Smooth muscle cell (in vitro differentiated cells): Measurements from ENCODE around the gene TLCD5. TPM values are rescaled to one million over a fixed set of nuclear protein-coding genes. Genes with fewer than 3 reads are reported as not detected.

Experiments
- DNase-seq: peaks from one replicate; lab custom pipeline; 2025; ENCODE audit not compliant: unreplicated experiment; lab: John Stamatoyannopoulos, UW
- H2AFZ ChIP-seq: fragments of 200-600 bp; sonication (generic); 2 replicates; pipeline ENCODE4 v1.6.0; 2016; ENCODE audit warnings: antibody characterized with exemption, low read depth, mild to moderate bottlenecking
- H3F3A ChIP-seq: fragments of 200-600 bp; sonication (generic); 2 replicates; pipeline ENCODE4 v1.6.0; 2017; ENCODE audit warnings: antibody characterized with exemption, low read depth
- H3K27ac ChIP-seq: fragments of 200-600 bp; sonication (generic); 2 replicates; pipeline ENCODE4 v1.5.1; 2016; ENCODE audit warnings: low read depth, mild to moderate bottlenecking
- H3K27me3 ChIP-seq: fragments of 200-600 bp; sonication (generic); 2 replicates; pipeline ENCODE4 v1.6.1; 2016; ENCODE audit warnings: low read depth, mild to moderate bottlenecking
- H3K36me3 ChIP-seq: fragments of 200-600 bp; sonication (generic); 2 replicates; pipeline ENCODE4 v1.5.1; 2016; ENCODE audit warnings: low read depth
- H3K4me1 ChIP-seq: fragments of 200-600 bp; sonication (generic); 2 replicates; pipeline ENCODE4 v1.5.1; 2016; ENCODE audit warnings: low read depth
- H3K4me2 ChIP-seq: fragments of 200-600 bp; sonication (generic); 2 replicates; pipeline ENCODE4 v1.6.0; 2016; ENCODE audit warnings: mild to moderate bottlenecking
- H3K4me3 ChIP-seq: fragments of 200-600 bp; sonication (generic); 2 replicates; pipeline ENCODE4 v1.5.1; 2016; ENCODE audit warnings: mild to moderate bottlenecking
- H3K79me2 ChIP-seq: fragments of 200-600 bp; sonication (generic); 2 replicates; pipeline ENCODE4 v1.6.0; 2016; ENCODE audit warnings: low read depth, mild to moderate bottlenecking
- H3K9ac ChIP-seq: fragments of 200-600 bp; sonication (generic); 2 replicates; pipeline ENCODE4 v1.6.0; 2016; ENCODE audit warnings: low read depth
- H3K9me3 ChIP-seq: fragments of 200-600 bp; sonication (generic); replicated peaks from 2 replicates; pipeline ENCODE4 v1.5.1; 2016; ENCODE audit warnings: low read depth
- H4K20me1 ChIP-seq: fragments of 200-600 bp; sonication (generic); 2 replicates; pipeline ENCODE4 v1.6.0; 2016; ENCODE audit warnings: low read depth
- WGBS: methylation state at CpG from one replicate; pipeline ENCODE4 v1.1.7; 2016; ENCODE audit warnings: low lambda C conversion rate; 5-methylcytosine and 5-hydroxymethylcytosine counted together
- polyA plus RNA-seq: library from polyadenylated mRNA; unstranded; fragments of >200 nt; fragmentation: Nextera tagmentation; extraction: Ambion mirVana; gene quantifications from 2 replicates; pipeline ENCODE4 v1.2.1, GENCODE V29; 2016
- small RNA-seq: library from RNA; depleted of rRNA; stranded (forward); fragments of <200 nt; gene quantifications from one replicate; pipeline ENCODE3, GENCODE V24; 2014
- total RNA-seq: library from RNA; depleted of rRNA; stranded (reverse); fragments of >200 nt; gene quantifications from 2 replicates; pipeline ENCODE4 v1.2.3, GENCODE V29; 2014
- TF ChIP-seq, protein P1 (sequence below): fragments of 200-600 bp; sonication (generic); IDR thresholded peaks from 2 replicates; pipeline ENCODE4 v1.5.1; 2017; ENCODE audit warnings: borderline replicate concordance, mild to moderate bottlenecking, antibody characterized with exemption; ENCODE audit not compliant: insufficient read depth, poor library complexity, severe bottlenecking

TLCD5 gene
- total and polyA plus RNA-seq, 2 experiments from 2014 or later = 6.0 to 6.6 TPM

DNA sequence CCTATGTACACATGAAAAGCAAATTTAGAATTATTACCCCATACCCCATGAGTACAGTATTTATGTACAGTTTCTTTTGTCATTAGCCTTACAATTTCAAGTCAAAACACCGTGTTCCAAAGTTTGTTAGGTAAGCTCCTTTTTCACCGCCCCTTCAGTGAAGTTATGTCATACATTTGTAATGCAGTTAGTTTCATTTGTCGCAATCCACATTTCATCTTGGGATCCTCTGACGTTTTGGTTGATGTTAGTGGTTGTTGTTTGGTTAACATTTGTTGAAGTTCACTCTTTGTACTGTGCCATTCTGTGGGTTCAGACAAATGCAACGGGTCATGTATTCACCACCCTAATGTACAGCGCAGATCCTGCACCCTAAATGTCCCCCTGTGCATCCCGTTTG lies 56.3 kb downstream of the TLCD5 start:
- H3K4me1 ChIP-seq = peaks cover 25% of the 10 kb centered on the region
- H4K20me1 ChIP-seq = peaks cover 60% of the 10 kb centered on the region
- H3K9ac ChIP-seq = no peak overlapping the region
- TF ChIP-seq, protein P1, sequence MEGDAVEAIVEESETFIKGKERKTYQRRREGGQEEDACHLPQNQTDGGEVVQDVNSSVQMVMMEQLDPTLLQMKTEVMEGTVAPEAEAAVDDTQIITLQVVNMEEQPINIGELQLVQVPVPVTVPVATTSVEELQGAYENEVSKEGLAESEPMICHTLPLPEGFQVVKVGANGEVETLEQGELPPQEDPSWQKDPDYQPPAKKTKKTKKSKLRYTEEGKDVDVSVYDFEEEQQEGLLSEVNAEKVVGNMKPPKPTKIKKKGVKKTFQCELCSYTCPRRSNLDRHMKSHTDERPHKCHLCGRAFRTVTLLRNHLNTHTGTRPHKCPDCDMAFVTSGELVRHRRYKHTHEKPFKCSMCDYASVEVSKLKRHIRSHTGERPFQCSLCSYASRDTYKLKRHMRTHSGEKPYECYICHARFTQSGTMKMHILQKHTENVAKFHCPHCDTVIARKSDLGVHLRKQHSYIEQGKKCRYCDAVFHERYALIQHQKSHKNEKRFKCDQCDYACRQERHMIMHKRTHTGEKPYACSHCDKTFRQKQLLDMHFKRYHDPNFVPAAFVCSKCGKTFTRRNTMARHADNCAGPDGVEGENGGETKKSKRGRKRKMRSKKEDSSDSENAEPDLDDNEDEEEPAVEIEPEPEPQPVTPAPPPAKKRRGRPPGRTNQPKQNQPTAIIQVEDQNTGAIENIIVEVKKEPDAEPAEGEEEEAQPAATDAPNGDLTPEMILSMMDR = no peak
- H3K27ac ChIP-seq = peak overlapping the region; percentile 1
- 88% methylated on average over 7 of the region's 7 CpGs for WGBS
- no peaks in the 10 kb centered on the region for H3K27me3 ChIP-seq
- no peak overlapping the region for H3K4me3 ChIP-seq
- no peak overlapping the region for H2AFZ ChIP-seq
- peaks cover 9% of the 10 kb centered on the region for H3F3A ChIP-seq
- no peak overlapping the region for H3K4me2 ChIP-seq
- no peak for DNase-seq
- peaks cover 98% of the 10 kb centered on the region for H3K79me2 ChIP-seq
- peaks cover 3% of the 10 kb centered on the region for H3K9me3 ChIP-seq
- no peaks in the 10 kb centered on the region for H3K36me3 ChIP-seq

Small RNA genes lying within 50 kb of the gene (small RNA-seq; reads per million reads assigned to genes)
- 5,614 reads per million, percentile 100 among the genes with 10 or more reads in this experiment for gene RF00100

Other genes starting within 250 kb of the TLCD5 start
- gene TRIM29, start 187.2 kb upstream of the TLCD5 start, total RNA-seq = 37.1 and 40.5 TPM in 2 replicates
- gene TRIM29, start 187.2 kb upstream of the TLCD5 start, polyA plus RNA-seq = 20.6 and 76.5 TPM in 2 replicates
- 41.6 and 42.9 TPM in 2 replicates for gene OAF, start 114.3 kb upstream of the TLCD5 start, total RNA-seq
- gene OAF, start 114.3 kb upstream of the TLCD5 start, polyA plus RNA-seq = 69.8 and 112 TPM in 2 replicates
- gene POU2F3, start 85.2 kb upstream of the TLCD5 start, total RNA-seq = 2.8 TPM in 1 of 2 replicates, not detected in the other
- 0.34 TPM in 1 of 2 replicates, not detected in the other for gene POU2F3, start 85.2 kb upstream of the TLCD5 start, polyA plus RNA-seq
- gene ARHGEF12, start 11.1 kb downstream of the TLCD5 start, total RNA-seq = 89.4 and 108 TPM in 2 replicates
- 24.6 and 29.2 TPM in 2 replicates for gene ARHGEF12, start 11.1 kb downstream of the TLCD5 start, polyA plus RNA-seq
- gene GRIK4, start 186.4 kb downstream of the TLCD5 start, total RNA-seq = not detected in 2 replicates
- not detected in 2 replicates for gene GRIK4, start 186.4 kb downstream of the TLCD5 start, polyA plus RNA-seq